GM18868 (cell line): ENCODE data around the gene PLXDC1.
"Not testable (repeated sequence)": the region's sequence is repeated elsewhere in the genome, so short reads cannot be mapped to it uniquely, and the experiment has no call there.

Experiments used
- ATAC-seq: cut with Tn5 transposase; IDR thresholded peaks from one replicate; pipeline ENCODE4 v1.9.1; 2021; ENCODE audit warnings: mild to moderate bottlenecking, moderate library complexity; ENCODE audit not compliant: unreplicated experiment

PLXDC1 gene

GRCh38 chr17:39183045-39183444 lies 31.6 kb upstream of the PLXDC1 start:
- no peak for ATAC-seq

GRCh38 chr17:39181303-39181702 lies 29.9 kb upstream of the PLXDC1 start:
- ATAC-seq, result no peak

GRCh38 chr17:39178536-39178935 lies 27.1 kb upstream of the PLXDC1 start:
- ATAC-seq, result no peak

GRCh38 chr17:39177256-39177655 lies 25.8 kb upstream of the PLXDC1 start:
- ATAC-seq, result no peak

- no peak for ATAC-seq
These were observed 24.3 kb upstream of the PLXDC1 start for GRCh38 chr17:39175695-39176093.

- ATAC-seq, result no peak
These were observed 23.7 kb upstream of the PLXDC1 start for GRCh38 chr17:39174920-39175694.

- ATAC-seq, result no peak
These were observed 22.3 kb upstream of the PLXDC1 start for GRCh38 chr17:39173526-39174274.

GRCh38 chr17:39173080-39173479 lies 21.6 kb upstream of the PLXDC1 start:
- ATAC-seq, result no peak

DNA sequence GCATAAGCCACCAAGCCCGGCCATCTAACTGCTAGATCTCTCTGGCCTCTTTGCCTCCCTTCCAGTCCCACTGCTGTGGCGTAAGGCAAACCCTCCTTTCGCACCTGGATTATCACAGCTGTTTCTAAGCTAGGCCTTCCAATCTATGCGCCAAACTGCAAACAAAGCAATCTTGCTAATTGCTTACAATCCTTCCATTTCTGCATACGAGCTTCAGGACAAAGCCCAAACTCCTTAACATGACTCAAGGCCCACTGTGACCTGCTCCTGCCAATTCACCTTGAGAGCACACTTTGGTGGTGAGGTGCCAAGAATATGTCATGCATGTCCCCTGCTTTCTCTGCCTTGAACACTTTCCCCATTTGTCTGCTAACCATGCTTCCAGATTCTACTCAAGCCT lies 20.5 kb upstream of the PLXDC1 start:
- no peak for ATAC-seq

- ATAC-seq, result no peak
These were observed 19.1 kb upstream of the PLXDC1 start for GRCh38 chr17:39170558-39170957.

- no peak for ATAC-seq
These were observed 18.7 kb upstream of the PLXDC1 start for GRCh38 chr17:39170109-39170508.

- no peak for ATAC-seq
These were observed 18.1 kb upstream of the PLXDC1 start for GRCh38 chr17:39169518-39169917.

DNA sequence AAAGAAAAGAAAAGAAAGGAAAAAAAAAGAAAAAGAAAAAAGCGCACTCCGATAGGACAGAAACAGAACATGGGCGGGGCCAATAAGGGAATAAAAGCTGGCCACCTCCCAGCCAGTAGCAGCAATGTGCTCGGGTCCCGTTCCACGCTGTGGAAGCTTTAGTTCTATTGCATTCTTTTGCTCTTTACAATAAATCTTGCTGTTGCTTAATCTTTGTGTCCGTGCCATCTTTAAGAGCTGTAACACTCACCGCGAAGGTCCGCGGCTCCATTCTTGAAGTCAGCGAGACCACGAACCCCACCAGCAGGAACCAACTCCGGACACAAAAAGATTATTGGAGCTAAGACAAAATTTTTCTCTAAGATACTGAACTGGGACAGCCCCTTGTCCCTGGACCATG lies 17.7 kb upstream of the PLXDC1 start:
- no peak for ATAC-seq

GRCh38 chr17:39168503-39168902 lies 17.1 kb upstream of the PLXDC1 start:
- ATAC-seq, result not testable (repeated sequence)

- ATAC-seq, result no peak
These were observed 16.0 kb upstream of the PLXDC1 start for GRCh38 chr17:39167476-39167875.

DNA sequence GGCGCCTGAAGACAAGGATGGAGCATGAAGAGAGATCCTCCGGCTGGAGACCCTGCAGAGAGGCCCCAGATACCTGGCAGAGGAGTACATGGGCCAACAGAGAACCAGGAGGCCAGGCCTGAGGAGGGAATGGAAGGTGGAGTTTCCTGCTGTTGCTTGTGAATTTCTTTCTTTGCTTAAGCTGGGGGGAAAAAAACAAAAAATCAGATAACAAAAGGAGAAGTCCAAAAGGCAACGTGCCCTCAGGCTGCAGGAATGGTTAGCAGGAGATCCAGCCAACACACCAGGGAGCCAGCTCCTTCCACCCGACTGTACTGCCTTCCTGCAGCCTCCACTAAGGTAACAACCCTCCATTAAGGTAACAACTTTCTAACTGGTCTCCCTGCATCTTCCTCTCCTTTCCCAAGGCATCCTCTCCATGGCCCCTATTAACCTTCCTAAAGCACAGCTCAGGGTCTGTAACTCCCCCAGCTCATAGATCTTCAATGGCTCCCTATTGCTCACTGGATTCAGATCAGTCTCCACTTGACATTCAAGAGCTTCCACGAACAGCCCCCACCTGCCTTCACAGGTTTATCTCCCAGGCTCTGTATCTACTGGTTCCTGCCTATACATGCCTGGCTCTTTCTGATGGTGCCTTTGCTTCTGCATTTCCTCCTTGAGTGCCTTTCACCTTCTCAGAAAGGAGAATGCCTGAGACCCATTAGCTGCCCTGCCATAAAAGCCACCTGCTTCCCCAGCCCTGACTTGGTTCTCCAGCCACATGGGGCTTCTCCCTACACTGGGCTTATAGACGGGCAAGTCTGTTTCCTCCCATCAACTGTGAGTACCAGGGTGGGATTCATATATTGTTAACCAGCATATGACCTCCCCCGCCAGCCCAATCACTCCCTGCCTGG lies 15.2 kb upstream of the PLXDC1 start:
- ATAC-seq, result no peak

DNA sequence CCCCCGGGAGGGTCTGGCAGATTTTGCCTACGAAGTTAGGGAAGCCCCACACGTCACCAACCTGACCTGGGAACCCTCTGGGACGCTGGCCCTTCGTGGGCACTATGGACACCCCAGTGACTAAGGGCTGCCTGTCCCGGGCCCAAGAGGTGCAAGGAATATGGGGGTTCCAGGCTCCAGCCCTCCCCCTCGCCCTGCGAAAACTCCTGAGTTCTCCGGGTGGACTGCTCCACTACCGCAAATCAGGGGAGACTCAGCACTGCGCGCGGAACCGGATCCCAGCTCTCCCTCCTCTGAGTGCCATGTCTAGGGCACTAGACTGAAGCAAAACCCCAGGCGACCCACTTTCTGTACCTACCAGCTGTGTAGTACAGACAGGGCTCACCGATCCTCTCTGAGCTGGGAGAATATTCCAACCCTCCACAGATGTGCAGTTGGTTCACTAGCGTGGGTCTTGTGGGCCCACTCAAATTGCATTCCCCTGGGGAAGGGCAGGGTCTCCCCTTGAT lies 14.5 kb upstream of the PLXDC1 start, which contains the start of gene ARL5C:
Gene ARL5C (minus strand): TSS at position 321 of the 509 bp plus-strand sequence. CDS start 401 bp downstream, outside the sequence.
- no peak for ATAC-seq

GRCh38 chr17:39165178-39165840 lies 13.9 kb upstream of the PLXDC1 start:
- no peak for ATAC-seq

DNA sequence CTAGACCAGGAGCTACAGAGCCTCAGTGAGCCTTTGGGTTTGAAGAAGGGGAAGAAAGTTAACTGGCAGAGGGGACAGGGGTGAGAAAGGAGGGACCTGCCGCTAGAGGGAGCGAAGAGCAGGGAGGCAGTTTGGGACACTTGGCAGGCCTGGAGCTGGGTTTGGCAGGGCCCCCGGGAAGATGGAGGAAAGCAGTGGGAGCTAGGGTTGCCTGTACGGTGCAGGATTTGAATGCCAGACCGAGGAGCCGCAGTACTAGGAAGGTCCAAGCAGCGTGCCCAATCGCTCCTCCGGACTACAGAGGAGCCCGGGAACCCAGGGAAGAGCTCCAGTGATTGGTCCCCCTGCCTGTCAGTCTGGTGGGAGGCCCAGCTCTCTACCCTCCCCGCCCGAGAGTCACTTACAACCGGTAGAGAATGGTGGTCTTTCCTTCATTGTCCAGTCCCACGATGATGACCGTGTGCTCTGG lies 13.3 kb upstream of the PLXDC1 start:
- no peak for ATAC-seq

DNA sequence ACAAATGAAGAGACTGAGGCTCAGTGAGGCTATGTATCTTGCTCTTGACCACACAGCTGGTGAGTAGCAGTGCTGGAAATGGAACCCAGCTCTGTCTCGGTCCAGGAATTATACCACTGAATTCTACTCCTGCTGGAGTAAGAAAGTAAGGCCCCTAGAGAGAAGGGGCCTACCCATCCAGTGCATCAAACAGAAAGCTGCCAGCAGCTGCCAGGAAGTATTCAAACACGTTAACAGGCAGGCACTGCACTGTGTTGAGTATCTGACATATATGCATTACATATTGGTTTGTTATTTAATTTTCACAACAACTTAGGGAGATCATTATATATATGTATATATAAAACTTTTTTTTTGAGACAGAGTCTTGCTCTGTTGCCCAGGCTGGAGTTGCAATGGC lies 10.5 kb upstream of the PLXDC1 start:
- no peak for ATAC-seq
